ENCODE data around the gene RBP2.

- TF ChIP-seq CTCF (IDR thresholded peaks at IDR 0.05; ENCODE audit: insufficient read depth, low read length, poor library complexity, severe bottlenecking) (no peak), EZH2phosphoT487 (conservative IDR thresholded peaks at IDR 0.05; ENCODE audit: low read length) (no peak)
Measured at GRCh38 chr3:139454346-139454745, 22.0 kb downstream of the RBP2 start.
